Activated naive CD8-positive, alpha-beta T cell treated with anti-CD3 and anti-CD28 coated beads, Interleukin-2, amount 50 U/mL, for 16 hours (primary cell): ENCODE results near the gene OR2AG1.
A peak's percentile ranks its signal among the peaks of the same experiment; 100 is the strongest.

Experiments
- DNase-seq: peaks from one replicate; pipeline ENCODE4 v3.0.0-alpha.2; 2020; ENCODE audit warnings: low read depth, low spot score

OR2AG1 gene

GRCh38 chr11:6782720-6783119 lies at the start of gene OR2AG1:
Gene OR2AG1, plus strand, starts transcription at chr11:6783020. Its CDS starts 2,018 bp downstream, at chr11:6785038.
- DNase-seq = no peak

GRCh38 chr11:6733326-6734275 lies 49.2 kb upstream of the OR2AG1 start:
- DNase-seq = no peak

GRCh38 chr11:6734616-6735015 lies 48.2 kb upstream of the OR2AG1 start:
- DNase-seq = no peak

GRCh38 chr11:6735306-6735705 lies 47.5 kb upstream of the OR2AG1 start:
- DNase-seq = no peak

GRCh38 chr11:6736495-6737121 lies 46.2 kb upstream of the OR2AG1 start:
- no peak for DNase-seq

- peak; percentile 34 for DNase-seq
These were observed 44.9 kb upstream of the OR2AG1 start for GRCh38 chr11:6737872-6738466.

- DNase-seq = no peak
These were observed 44.2 kb upstream of the OR2AG1 start for GRCh38 chr11:6738590-6738989.

GRCh38 chr11:6742260-6742659 lies 40.6 kb upstream of the OR2AG1 start:
- no peak for DNase-seq

GRCh38 chr11:6745018-6745417 lies 37.8 kb upstream of the OR2AG1 start:
- DNase-seq = no peak

GRCh38 chr11:6745465-6746015 lies 37.3 kb upstream of the OR2AG1 start:
- DNase-seq = no peak

- no peak for DNase-seq
These were observed 36.7 kb upstream of the OR2AG1 start for GRCh38 chr11:6746086-6746618.

- no peak for DNase-seq
These were observed 36.2 kb upstream of the OR2AG1 start for GRCh38 chr11:6746626-6747025.

- no peak for DNase-seq
These were observed 35.6 kb upstream of the OR2AG1 start for GRCh38 chr11:6747097-6747668.

- DNase-seq = no peak
These were observed 27.4 kb upstream of the OR2AG1 start for GRCh38 chr11:6755303-6755952.

- DNase-seq = no peak
These were observed 26.9 kb upstream of the OR2AG1 start for GRCh38 chr11:6755953-6756347.

- peak; percentile 17 for DNase-seq
These were observed 25.4 kb upstream of the OR2AG1 start for GRCh38 chr11:6757373-6757967.

GRCh38 chr11:6771926-6772893 lies 10.6 kb upstream of the OR2AG1 start, which contains the start of gene OR2AG2:
Gene OR2AG2, minus strand, starts transcription at chr11:6771976. Its CDS starts 3,019 bp downstream, at chr11:6768957.
- no peak for DNase-seq

GRCh38 chr11:6778518-6778917 lies 4.3 kb upstream of the OR2AG1 start:
- DNase-seq = no peak

- DNase-seq = no peak
These were observed 2.0 kb upstream of the OR2AG1 start for GRCh38 chr11:6780829-6781228.
